GM21528 (cell line): ENCODE results near the gene FASTKD2.

Experiments
- ATAC-seq: cut with Tn5 transposase; IDR thresholded peaks from one replicate; pipeline ENCODE4 v1.9.1; 2021; ENCODE audit warnings: mild to moderate bottlenecking, moderate library complexity; ENCODE audit not compliant: unreplicated experiment, low FRiP score

Gene FASTKD2

GRCh38 chr2:206833291-206833690 lies 67.9 kb downstream of the FASTKD2 start:
- no peak for ATAC-seq

GRCh38 chr2:206836722-206837121 lies 71.3 kb downstream of the FASTKD2 start:
- no peak for ATAC-seq

- ATAC-seq: no peak
Observed at GRCh38 chr2:206837775-206838174, 72.4 kb downstream of the FASTKD2 start.

- no peak for ATAC-seq
Observed at GRCh38 chr2:206838690-206839089, 73.3 kb downstream of the FASTKD2 start.

- ATAC-seq: no peak
Observed at GRCh38 chr2:206840999-206841398, 75.6 kb downstream of the FASTKD2 start.
